Right atrium auricular region (tissue), 2 donors: ENCODE measurements around the gene IWS1. TPM values are rescaled to one million over a fixed set of nuclear protein-coding genes. Genes with fewer than 3 reads are reported as not detected.

Experiments used
- DNase-seq: peaks from one replicate; pipeline ENCODE4 v3.0.0-alpha.2; 2019; ENCODE audit warnings: low spot score
- H3K27ac ChIP-seq, 2 donors: fragments of 200-600 bp; sonication (generic); 1 replicate in 1 of 2; 2 replicates in 1 of 2; pipeline ENCODE4 v1.5.1; 2016 to 2019
- H3K27me3 ChIP-seq, 2 donors: fragments of 200-600 bp; sonication (generic); one replicate each; pipeline versions ENCODE4 v1.5.1 to v1.6.0; 2017 to 2019
- H3K36me3 ChIP-seq: fragments of 200-600 bp; sonication (generic); one replicate; pipeline ENCODE4 v1.5.1; 2016
- H3K4me1 ChIP-seq, 2 donors: fragments of 200-600 bp; sonication (generic); one replicate each; pipeline versions ENCODE4 v1.5.1 to v1.6.0; 2017 to 2019
- H3K4me3 ChIP-seq, 2 donors: fragments of 200-600 bp; sonication (generic); 1 replicate in 1 of 2; 2 replicates in 1 of 2; pipeline ENCODE4 v1.5.1; 2017 to 2019; ENCODE audit warnings: mild to moderate bottlenecking in 1 of 2, moderate library complexity in 1 of 2
- H3K9me3 ChIP-seq, 2 donors: fragments of 200-600 bp; sonication (generic); one replicate each; pipeline ENCODE4 v1.5.1; 2019
- total RNA-seq, 2 donors: library from RNA; depleted of rRNA; stranded (reverse); fragments of >200 nt; gene quantifications; one replicate each; pipeline ENCODE4 v1.1.0, GENCODE V29; 2016
- TF ChIP-seq, protein P1 (sequence below), 2 donors: fragments of 200-600 bp; sonication (generic); IDR thresholded peaks; one replicate each; pipeline ENCODE4 v1.5.1; 2019; ENCODE audit warnings: antibody characterized with exemption in 2 of 2

The IWS1 gene
- total RNA-seq, 2 donors from 2014 or later, result 43.3 to 46.4 TPM

DNA sequence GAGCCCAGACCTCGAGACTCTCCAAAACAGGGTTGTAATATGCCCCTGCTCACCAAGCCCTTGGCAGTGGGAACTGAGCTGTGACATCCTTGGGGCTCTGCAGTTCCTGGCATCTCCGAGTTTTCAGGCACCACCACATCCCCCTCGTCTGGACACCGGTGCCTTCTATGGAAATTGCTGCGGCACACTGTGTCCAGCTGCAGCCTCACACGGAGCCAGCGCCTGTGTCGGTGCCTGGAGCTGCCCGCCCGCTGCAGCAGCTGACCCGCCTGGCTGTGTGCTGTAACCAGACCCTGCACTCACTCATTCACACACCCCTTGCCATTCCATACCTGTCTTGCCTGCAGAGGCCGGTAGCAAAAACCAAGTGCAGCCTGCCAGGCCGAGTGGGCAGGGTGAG, 11.8 kb downstream of the IWS1 start:
- Histone ChIP-seq H3K9me3 (no peaks in the 10 kb centered on the region), H3K27me3 (no peaks in the 10 kb centered on the region), H3K4me3 (no peak overlapping the region), H3K27ac (peak overlapping the region; percentile 82 to 85), H3K4me1 (peaks cover 0 to 65% of the 10 kb centered on the region in 2 donors), H3K36me3 (peaks cover 3% of the 10 kb centered on the region)
- DNase-seq, result no peak
- TF ChIP-seq, protein P1, sequence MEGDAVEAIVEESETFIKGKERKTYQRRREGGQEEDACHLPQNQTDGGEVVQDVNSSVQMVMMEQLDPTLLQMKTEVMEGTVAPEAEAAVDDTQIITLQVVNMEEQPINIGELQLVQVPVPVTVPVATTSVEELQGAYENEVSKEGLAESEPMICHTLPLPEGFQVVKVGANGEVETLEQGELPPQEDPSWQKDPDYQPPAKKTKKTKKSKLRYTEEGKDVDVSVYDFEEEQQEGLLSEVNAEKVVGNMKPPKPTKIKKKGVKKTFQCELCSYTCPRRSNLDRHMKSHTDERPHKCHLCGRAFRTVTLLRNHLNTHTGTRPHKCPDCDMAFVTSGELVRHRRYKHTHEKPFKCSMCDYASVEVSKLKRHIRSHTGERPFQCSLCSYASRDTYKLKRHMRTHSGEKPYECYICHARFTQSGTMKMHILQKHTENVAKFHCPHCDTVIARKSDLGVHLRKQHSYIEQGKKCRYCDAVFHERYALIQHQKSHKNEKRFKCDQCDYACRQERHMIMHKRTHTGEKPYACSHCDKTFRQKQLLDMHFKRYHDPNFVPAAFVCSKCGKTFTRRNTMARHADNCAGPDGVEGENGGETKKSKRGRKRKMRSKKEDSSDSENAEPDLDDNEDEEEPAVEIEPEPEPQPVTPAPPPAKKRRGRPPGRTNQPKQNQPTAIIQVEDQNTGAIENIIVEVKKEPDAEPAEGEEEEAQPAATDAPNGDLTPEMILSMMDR (IDR thresholded peaks at IDR 0.05), result no peak

GRCh38 chr2:127514076-127514475, 12.2 kb downstream of the IWS1 start:
- Histone ChIP-seq H3K27me3 (no peaks in the 10 kb centered on the region), H3K9me3 (no peaks in the 10 kb centered on the region), H3K4me3 (no peak overlapping the region), H3K36me3 (peaks cover 3% of the 10 kb centered on the region), H3K27ac (peak overlapping the region; percentile 82 to 85), H3K4me1 (peaks cover 0 to 69% of the 10 kb centered on the region in 2 donors)
- TF ChIP-seq, protein P1 (IDR thresholded peaks at IDR 0.05), result no peak
- DNase-seq, result no peak

DNA sequence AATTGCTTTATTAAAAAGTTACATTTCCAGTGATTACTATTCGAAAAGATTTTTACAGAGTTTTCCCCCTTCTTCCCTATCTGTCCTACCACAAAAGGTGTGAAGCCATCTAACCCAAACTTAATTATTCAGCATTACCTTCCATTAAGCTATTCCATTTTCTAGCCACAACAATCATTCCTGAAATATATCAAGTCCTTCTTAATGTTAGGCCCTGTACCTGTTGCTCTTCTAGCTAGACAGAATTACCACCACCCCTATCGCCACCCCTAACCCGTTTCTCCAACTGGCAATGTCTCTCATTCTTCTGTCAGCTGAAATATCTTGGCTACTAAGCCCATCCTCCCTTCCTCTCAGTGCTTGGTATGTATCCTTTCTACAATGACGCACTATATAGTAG, 13.9 kb downstream of the IWS1 start:
- Histone ChIP-seq H3K36me3 (no peaks in the 10 kb centered on the region), H3K27ac (peak overlapping the region in 1 of 2 donors; percentile 31), H3K4me1 (peaks cover 0 to 86% of the 10 kb centered on the region in 2 donors), H3K9me3 (no peaks in the 10 kb centered on the region), H3K27me3 (no peaks in the 10 kb centered on the region), H3K4me3 (no peak overlapping the region)
- TF ChIP-seq, protein P1 (IDR thresholded peaks at IDR 0.05), result no peak
- no peak for DNase-seq

DNA sequence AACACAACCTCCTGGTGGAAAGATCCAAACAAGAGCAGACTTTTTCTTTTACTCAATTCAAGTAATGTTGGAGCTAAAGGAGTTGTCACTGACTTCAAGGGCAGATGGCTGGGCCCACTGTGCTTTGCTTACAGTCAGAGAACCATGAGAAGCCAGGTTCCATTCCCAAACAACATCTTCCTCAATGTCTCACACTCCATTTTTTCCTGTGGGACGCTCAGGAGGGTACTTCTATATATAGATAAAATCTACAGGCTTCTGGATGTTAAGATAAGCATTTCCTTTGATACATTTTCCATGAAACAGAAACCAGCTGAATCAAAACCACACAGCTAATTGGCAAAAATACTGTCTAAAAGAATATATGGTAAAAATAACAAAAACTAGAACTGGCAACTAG, 14.4 kb downstream of the IWS1 start:
- Histone ChIP-seq H3K9me3 (no peaks in the 10 kb centered on the region), H3K4me1 (peaks cover 0 to 91% of the 10 kb centered on the region in 2 donors), H3K36me3 (no peaks in the 10 kb centered on the region), H3K4me3 (no peak overlapping the region), H3K27me3 (no peaks in the 10 kb centered on the region), H3K27ac (peak overlapping the region in 1 of 2 donors; percentile 31)
- DNase-seq, result no peak
- TF ChIP-seq, protein P1 (IDR thresholded peaks at IDR 0.05), result no peak

DNA sequence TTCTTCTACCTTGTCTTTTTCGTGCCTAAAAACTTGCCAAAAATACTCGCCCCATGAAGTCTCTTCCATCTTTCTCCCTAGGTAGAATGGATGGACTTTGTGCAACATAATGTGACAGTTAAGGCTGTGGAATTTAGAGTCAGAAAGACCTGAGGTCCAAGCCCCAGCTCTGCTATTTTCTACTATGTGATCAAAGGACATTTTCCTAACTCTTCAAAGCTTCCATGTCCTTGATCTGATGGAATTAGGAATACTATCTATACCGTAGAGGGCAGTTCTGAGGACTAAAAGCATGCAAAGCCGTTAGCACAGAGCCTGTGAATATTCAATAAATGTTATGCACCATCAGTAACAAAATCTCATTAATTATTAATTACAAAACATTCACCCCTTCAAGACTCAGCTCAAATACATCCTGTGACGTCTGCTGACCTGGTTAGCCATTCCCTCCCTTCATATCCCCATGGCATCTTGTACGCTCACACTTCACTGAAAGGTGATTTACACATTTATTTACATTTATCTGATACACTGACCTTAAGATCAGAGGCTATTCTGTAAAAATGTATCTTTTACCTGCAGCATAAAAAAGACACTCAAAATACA, 15.1 kb downstream of the IWS1 start:
- TF ChIP-seq, protein P1 (IDR thresholded peaks at IDR 0.05), result no peak
- Histone ChIP-seq H3K4me3 (no peak overlapping the region), H3K9me3 (no peaks in the 10 kb centered on the region), H3K4me1 (peaks cover 0 to 86% of the 10 kb centered on the region in 2 donors), H3K36me3 (no peaks in the 10 kb centered on the region), H3K27me3 (no peaks in the 10 kb centered on the region), H3K27ac (no peak overlapping the region)
- DNase-seq, result no peak

DNA sequence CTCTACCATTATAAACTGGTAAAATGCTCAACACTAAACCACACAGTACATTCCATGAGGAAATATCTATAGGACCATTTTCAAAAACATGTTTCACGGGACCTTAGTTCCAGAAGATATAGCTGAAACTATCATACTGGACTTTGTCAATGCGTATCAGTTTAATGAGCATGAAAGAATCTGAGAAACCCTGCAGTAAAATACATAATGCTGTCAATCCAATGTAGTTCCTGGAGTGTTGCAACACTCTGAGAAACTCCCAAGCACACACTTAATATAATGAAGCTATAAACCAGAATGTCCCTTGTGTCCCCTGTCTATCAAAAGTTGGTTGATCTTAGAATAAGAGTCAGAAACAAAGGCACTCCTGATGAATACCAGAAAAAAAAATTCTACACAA, 16.2 kb downstream of the IWS1 start:
- Histone ChIP-seq H3K36me3 (peaks cover 5% of the 10 kb centered on the region), H3K4me3 (no peak overlapping the region), H3K27me3 (no peaks in the 10 kb centered on the region), H3K4me1 (peaks cover 0 to 75% of the 10 kb centered on the region in 2 donors), H3K27ac (peak overlapping the region; percentile 5 to 73), H3K9me3 (no peaks in the 10 kb centered on the region)
- TF ChIP-seq, protein P1 (IDR thresholded peaks at IDR 0.05), result no peak
- no peak for DNase-seq
